ENCODE data around the gene ADM.

ADM gene

GRCh38 chr11:10289765-10290380, 15.0 kb upstream of the ADM start:
- no peak for DNase-seq (ENCODE audit: low read depth, low spot score)
- H3K4me3 ChIP-seq (ENCODE audit: low read depth, low read length) = no peak overlapping the region
- no peak for TF ChIP-seq CTCF (IDR thresholded peaks at IDR 0.05; ENCODE audit: low read depth, low read length)
- in situ Hi-C loops (cut with HindIII; ENCODE audit: low sequenced_read_pairs) = no loop called here

GRCh38 chr11:10291801-10292638, 12.9 kb upstream of the ADM start:
- no peak for DNase-seq (ENCODE audit: low read depth, low spot score)
- in situ Hi-C loops (cut with HindIII; ENCODE audit: low sequenced_read_pairs) = no loop called here
- TF ChIP-seq CTCF (IDR thresholded peaks at IDR 0.05; ENCODE audit: low read depth, low read length) = no peak
- no peak overlapping the region for H3K4me3 ChIP-seq (ENCODE audit: low read depth, low read length)

GRCh38 chr11:10293423-10294289, 11.2 kb upstream of the ADM start, which contains the start of gene SBF2:
TSS of gene SBF2 (minus strand) at chr11:10294219. CDS start at chr11:10294069, 150 bp downstream.
- no peak for TF ChIP-seq CTCF (IDR thresholded peaks at IDR 0.05; ENCODE audit: low read depth, low read length)
- peak within 1 kb of the TSS; percentile 68 for H3K4me3 ChIP-seq (ENCODE audit: low read depth, low read length)
- peak; percentile 88 for DNase-seq (ENCODE audit: low read depth, low spot score)
- in situ Hi-C loops (cut with HindIII; ENCODE audit: low sequenced_read_pairs) = no loop called here

- peak; percentile 62 for DNase-seq (ENCODE audit: low read depth, low spot score)
- H3K4me3 ChIP-seq (ENCODE audit: low read depth, low read length) = peak overlapping the region; percentile 68
- TF ChIP-seq CTCF (IDR thresholded peaks at IDR 0.05; ENCODE audit: low read depth, low read length) = no peak
- in situ Hi-C loops (cut with HindIII; ENCODE audit: low sequenced_read_pairs) = no loop called here
Measured at GRCh38 chr11:10294290-10294953, 10.5 kb upstream of the ADM start.

- H3K4me3 ChIP-seq (ENCODE audit: low read depth, low read length) = no peak overlapping the region
- no peak for TF ChIP-seq CTCF (IDR thresholded peaks at IDR 0.05; ENCODE audit: low read depth, low read length)
- DNase-seq (ENCODE audit: low read depth, low spot score) = no peak
- in situ Hi-C loops (cut with HindIII; ENCODE audit: low sequenced_read_pairs) = no loop called here
Measured at GRCh38 chr11:10295064-10295901, 9.6 kb upstream of the ADM start.

Measured in astrocyte of the spinal cord (primary cell).